HG03439 (cell line): Measurements from ENCODE around the gene ATP10B.
A peak's percentile ranks its signal among the peaks of the same experiment; 100 is the strongest.
"Not testable (repeated sequence)": the region's sequence is repeated elsewhere in the genome, so short reads cannot be mapped to it uniquely, and the experiment has no call there.

ENCODE experiments used
- ATAC-seq: cut with Tn5 transposase; IDR thresholded peaks from one replicate; pipeline ENCODE4 v1.9.1; 2021; ENCODE audit warnings: mild to moderate bottlenecking, moderate library complexity; ENCODE audit not compliant: unreplicated experiment

The ATP10B gene

DNA sequence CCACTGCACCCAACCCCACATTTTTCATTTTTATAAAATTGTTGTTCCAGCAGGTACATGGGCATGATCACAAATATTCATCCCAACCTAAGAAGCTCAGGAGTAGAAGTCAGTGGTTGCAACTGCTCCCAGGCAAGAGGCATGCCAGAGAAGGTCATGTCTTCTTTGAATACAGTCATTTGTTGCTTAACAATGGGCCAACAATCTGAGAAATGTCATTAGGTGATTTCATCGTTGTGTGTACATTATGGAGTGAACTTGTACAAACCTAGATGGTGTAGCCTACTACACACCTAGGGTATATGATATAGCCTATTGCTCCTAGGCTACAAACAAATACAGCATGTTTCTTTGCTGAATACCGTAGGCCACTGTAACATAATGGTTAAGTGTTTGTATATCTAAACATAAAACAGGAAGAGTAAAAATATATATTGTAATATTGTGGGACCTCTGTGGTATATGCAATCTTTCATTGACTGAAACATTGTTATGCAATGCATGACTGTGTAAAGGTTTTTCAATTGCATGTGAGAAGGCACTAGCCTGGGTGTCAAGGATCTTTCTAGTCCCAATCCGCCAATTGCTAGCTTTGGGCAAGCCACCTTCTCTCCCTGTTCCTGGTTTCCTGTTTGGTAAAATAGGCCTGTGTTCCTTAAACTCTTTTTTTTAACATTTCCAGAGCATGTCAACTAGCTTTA, 27.6 kb downstream of the ATP10B start:
- ATAC-seq: no peak

- ATAC-seq: not testable (repeated sequence)
Observed at GRCh38 chr5:160812996-160813395, 39.0 kb downstream of the ATP10B start.

GRCh38 chr5:160805376-160805775, 46.6 kb downstream of the ATP10B start:
- no peak for ATAC-seq

DNA sequence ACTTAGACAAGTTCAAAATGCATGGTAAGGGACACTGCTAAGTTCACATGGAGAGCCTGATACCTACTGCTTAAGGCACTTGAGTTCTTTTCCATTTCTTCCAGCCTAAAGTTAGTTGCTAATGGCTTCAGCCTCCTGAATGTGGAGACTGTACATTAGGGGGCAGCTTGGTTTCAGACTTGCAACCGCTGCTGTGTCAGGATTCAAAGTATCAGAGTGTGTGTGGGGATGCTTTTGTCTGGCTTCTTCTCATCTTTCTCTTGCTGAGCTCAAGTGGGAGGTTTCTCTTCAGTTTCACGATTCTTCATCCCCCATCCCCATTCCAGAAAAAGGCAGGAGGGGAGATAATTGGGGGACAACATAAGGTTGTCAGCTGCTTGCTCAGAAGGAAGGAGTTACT, 49.4 kb downstream of the ATP10B start:
- no peak for ATAC-seq

- ATAC-seq: no peak
Observed at GRCh38 chr5:160800375-160801275, 51.4 kb downstream of the ATP10B start.

DNA sequence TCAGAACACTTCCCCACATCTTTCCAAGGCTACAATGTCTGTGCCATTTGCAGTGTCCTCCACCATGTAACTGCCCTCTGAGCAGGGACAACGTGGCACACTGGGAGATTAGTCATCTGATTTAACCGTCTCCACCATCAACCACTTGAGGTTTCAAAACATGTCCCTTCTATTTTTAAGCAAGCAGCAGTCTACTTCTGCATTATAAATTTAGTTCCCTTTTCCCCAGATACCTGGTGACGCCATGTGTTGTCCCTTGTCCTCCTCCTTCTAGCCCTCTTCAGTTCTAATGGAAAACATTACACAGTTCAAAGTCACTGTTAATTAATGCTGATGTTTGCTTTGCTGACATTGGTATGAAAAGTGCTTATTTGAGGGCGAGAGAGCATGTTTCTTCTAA, 52.8 kb downstream of the ATP10B start:
- peak; percentile 69 for ATAC-seq

DNA sequence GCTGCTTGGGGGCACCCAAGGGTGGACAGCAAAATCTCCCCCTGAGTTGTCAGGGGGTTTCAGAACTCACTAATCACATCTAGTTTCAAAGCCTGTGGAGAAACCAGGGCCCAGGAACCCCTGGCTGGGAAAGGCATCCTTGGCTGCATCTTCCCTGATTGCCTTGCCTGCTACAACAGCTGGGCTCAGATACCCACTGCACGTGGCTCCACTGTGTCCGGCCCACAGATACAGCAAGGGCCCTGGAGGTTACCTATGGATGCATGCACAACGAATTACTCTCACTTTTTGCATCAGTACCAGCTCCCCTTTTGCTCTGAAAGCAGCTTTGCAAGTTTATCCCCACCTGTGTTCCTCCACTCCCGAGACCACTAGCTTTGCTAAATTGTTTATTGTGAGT, 55.0 kb downstream of the ATP10B start:
- no peak for ATAC-seq

DNA sequence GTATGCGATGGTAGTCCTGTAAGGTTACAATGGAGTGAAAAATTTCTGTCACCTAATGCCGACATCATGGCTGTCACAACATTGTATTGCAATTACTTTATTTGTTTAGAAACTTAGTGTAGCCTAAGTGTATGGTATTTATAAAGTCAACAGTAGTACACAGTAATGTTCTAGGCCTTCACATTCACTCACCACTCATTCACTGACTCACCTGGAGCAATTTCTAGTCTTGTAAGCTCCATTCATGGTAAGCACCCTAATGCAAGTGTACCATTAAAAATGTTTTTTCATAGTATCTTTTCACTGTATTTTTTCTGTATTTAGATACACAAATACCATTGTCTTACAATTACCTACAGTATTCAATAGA, 58.5 kb downstream of the ATP10B start:
- ATAC-seq: no peak

GRCh38 chr5:160792732-160793529, 59.1 kb downstream of the ATP10B start:
- ATAC-seq: no peak

- ATAC-seq: no peak
Observed at GRCh38 chr5:160792281-160792680, 59.7 kb downstream of the ATP10B start.

GRCh38 chr5:160789219-160789859, 62.7 kb downstream of the ATP10B start:
- ATAC-seq: no peak

GRCh38 chr5:160788102-160788660, 63.8 kb downstream of the ATP10B start:
- ATAC-seq: no peak

DNA sequence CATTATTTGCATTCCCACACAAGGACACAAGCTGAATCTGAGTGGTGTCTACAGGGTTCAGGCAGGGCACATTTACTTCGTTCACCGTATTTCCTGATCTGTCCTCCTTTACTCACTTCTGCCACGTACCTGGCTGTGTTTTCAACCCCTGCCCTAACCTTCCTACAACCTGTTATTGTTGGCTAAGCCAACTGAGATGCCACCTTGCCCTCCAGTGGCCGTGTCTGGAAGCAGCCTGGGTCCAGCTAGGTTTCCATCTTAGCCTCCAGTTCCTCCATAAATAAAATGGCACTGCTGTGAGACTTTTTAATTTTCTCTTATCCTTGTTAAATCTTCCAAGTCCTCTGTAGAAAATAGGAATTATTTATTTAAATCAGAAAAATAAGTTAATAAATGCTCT, 64.8 kb downstream of the ATP10B start:
- no peak for ATAC-seq

DNA sequence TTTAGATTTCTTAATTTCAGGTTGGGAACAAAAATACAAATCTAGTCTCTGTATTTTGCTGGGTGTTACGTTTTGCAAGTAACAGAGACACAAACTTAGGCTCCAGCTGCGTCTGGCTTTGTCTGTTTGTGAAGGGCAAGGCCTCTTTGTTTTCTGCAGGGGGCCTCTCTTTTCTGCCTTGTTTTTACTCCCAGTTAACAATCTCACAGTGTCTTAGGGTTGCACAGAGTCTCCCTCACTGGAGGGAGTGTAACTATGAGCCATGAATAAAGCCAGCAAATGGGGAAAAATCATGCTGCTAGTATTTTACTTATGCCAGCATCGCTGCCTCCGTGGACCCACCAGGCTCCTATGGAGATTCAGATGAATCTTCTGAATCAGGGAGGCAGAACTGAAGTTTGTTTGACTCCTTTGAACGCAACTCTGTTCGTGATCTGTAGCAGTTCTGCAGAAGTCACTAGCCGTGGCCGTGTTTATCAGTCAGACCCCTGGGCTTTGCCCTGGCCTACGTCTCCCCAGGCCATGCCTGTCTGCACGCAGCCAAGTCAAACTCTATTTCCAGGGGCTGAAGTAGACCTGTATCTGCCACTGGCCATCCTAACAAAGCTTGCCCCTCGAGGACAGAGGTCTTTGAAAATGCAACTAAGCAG, 77.2 kb downstream of the ATP10B start:
- ATAC-seq: no peak

GRCh38 chr5:160773646-160774410, 78.2 kb downstream of the ATP10B start:
- ATAC-seq: no peak

- ATAC-seq: no peak
Observed at GRCh38 chr5:160772854-160773253, 79.2 kb downstream of the ATP10B start.

- no peak for ATAC-seq
Observed at GRCh38 chr5:160770718-160771117, 81.3 kb downstream of the ATP10B start.

GRCh38 chr5:160769301-160769700, 82.7 kb downstream of the ATP10B start:
- ATAC-seq: no peak

DNA sequence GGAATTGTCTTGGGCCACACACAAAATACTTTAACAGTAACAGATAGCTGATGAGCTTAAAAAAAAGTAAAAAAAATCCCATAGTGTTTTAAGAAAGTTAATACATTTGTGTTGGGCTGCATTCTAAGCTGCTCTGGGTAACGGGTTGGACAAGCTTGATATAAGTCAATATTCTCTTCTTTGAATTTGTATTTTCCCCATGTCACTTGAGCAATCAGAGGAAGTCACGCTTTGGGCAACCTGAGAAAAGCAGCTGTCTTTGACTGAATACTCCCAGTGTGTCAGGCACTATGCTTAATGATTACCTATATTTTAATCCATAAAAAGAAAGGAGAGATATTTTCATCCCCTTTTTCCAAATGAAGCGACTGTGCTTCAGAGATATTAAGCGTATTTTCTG, 84.9 kb downstream of the ATP10B start:
- ATAC-seq: no peak
